Skin of body (tissue), 2 donors: ENCODE data around the gene CERK. TPM values are rescaled to one million over a fixed set of nuclear protein-coding genes. Genes with fewer than 3 reads are reported as not detected.

ENCODE experiments used
- DNase-seq: peaks from one replicate; lab custom pipeline; 2025; lab: John Stamatoyannopoulos, UW
- total RNA-seq: library from RNA; depleted of rRNA; stranded (reverse); fragments of >200 nt; gene quantifications from one replicate; pipeline ENCODE4 v1.2.3, GENCODE V29; 2014

Gene CERK
- total RNA-seq, 1 donor from 2014 or later = 21.7 TPM

- no peak for DNase-seq
Measured at GRCh38 chr22:46703171-46703995, 34.7 kb downstream of the CERK start.

GRCh38 chr22:46701262-46701661, 36.8 kb downstream of the CERK start:
- DNase-seq = no peak

- DNase-seq = no peak
Measured at GRCh38 chr22:46699091-46699490, 39.0 kb downstream of the CERK start.

GRCh38 chr22:46697811-46698515, 40.1 kb downstream of the CERK start:
- DNase-seq = no peak

GRCh38 chr22:46696614-46697013, 41.4 kb downstream of the CERK start:
- DNase-seq = no peak

GRCh38 chr22:46696229-46696518, 41.9 kb downstream of the CERK start:
- no peak for DNase-seq

- DNase-seq = no peak
Measured at GRCh38 chr22:46695346-46696228, 42.5 kb downstream of the CERK start.

GRCh38 chr22:46694416-46695170, 43.5 kb downstream of the CERK start:
- DNase-seq = no peak

- DNase-seq = no peak
Measured at GRCh38 chr22:46693634-46694415, 44.2 kb downstream of the CERK start.

GRCh38 chr22:46691571-46691970, 46.5 kb downstream of the CERK start:
- DNase-seq = no peak

- DNase-seq = no peak
Measured at GRCh38 chr22:46690146-46690545, 47.9 kb downstream of the CERK start.

- DNase-seq = no peak
Measured at GRCh38 chr22:46688949-46689348, 49.1 kb downstream of the CERK start.

- no peak for DNase-seq
Measured at GRCh38 chr22:46687460-46687859, 50.6 kb downstream of the CERK start.

GRCh38 chr22:46687048-46687444, 51.0 kb downstream of the CERK start:
- DNase-seq = no peak

GRCh38 chr22:46686221-46687047, 51.6 kb downstream of the CERK start:
- no peak for DNase-seq

GRCh38 chr22:46684706-46685105, 53.3 kb downstream of the CERK start:
- DNase-seq = no peak

GRCh38 chr22:46682011-46682731, 55.9 kb downstream of the CERK start:
- DNase-seq = no peak

GRCh38 chr22:46681010-46681409, 57.0 kb downstream of the CERK start:
- no peak for DNase-seq

- no peak for DNase-seq
Measured at GRCh38 chr22:46679706-46680269, 58.3 kb downstream of the CERK start.
